Calu3 (cell line): Measurements from ENCODE around the gene DAPK2. TPM values are rescaled to one million over a fixed set of nuclear protein-coding genes. Genes with fewer than 3 reads are reported as not detected.
"Not testable (repeated sequence)": the region's sequence is repeated elsewhere in the genome, so short reads cannot be mapped to it uniquely, and the experiment has no call there.

Experiments
- BruUV-seq: library from RNA; stranded (reverse); fragments of 400-500 nt; replicated peaks from 2 replicates; lab custom pipeline; 2021; lab: Mats Ljungman, UMichigan
- CTCF ChIA-PET: fragments of 300-600 bp; sonication (Branson Sonifier 250); formaldehyde crosslinking; loops from one replicate; lab custom pipeline; 2022; ENCODE audit warnings: antibody characterized with exemption; lab: Charles Lee
- DNase-seq: peaks from one replicate; pipeline ENCODE4 v3.0.0; 2022
- H3K27ac Mint-ChIP-seq: one replicate; pipeline ENCODE4 v1.8.0; 2022; ENCODE audit warnings: mixed read lengths; ENCODE audit not compliant: unreplicated experiment
- H3K27me3 Mint-ChIP-seq: one replicate; pipeline ENCODE4 v1.8.0; 2022; ENCODE audit warnings: mixed read lengths; ENCODE audit not compliant: unreplicated experiment
- H3K36me3 Mint-ChIP-seq: one replicate; pipeline ENCODE4 v1.8.0; 2022; ENCODE audit warnings: mild to moderate bottlenecking, moderate library complexity, mixed read lengths; ENCODE audit not compliant: insufficient read depth, unreplicated experiment
- H3K4me1 Mint-ChIP-seq: one replicate; pipeline ENCODE4 v1.8.0; 2022; ENCODE audit warnings: mild to moderate bottlenecking, low read depth, mixed read lengths; ENCODE audit not compliant: unreplicated experiment
- H3K4me3 Mint-ChIP-seq: one replicate; pipeline ENCODE4 v1.8.0; 2022; ENCODE audit warnings: mild to moderate bottlenecking, low read depth, moderate library complexity, mixed read lengths; ENCODE audit not compliant: unreplicated experiment
- H3K9me3 Mint-ChIP-seq: one replicate; pipeline ENCODE4 v1.8.0; 2022; ENCODE audit warnings: low read depth, mixed read lengths; ENCODE audit not compliant: unreplicated experiment
- CTCF ChIP-seq: fragments of 200-600 bp; IDR thresholded peaks from one replicate; pipeline ENCODE4 v1.8.0; 2022; ENCODE audit warnings: antibody characterized with exemption; ENCODE audit not compliant: unreplicated experiment
- intact Hi-C: fragments of 100-400 bp; cut with micrococcal nuclease; formaldehyde crosslinking; loops from one replicate; pipeline ENCODE4 v1.10.0; 2022; ENCODE audit not compliant: unreplicated experiment
- total RNA-seq: library from RNA; stranded (reverse); gene quantifications from 2 replicates; pipeline ENCODE4 v1.2.3, GENCODE V29; 2022

The DAPK2 gene
- total RNA-seq, 1 experiment from 2014 or later: 1.1 TPM

GRCh38 chr15:63902671-63903035 lies 143.6 kb downstream of the DAPK2 start:
- no peaks in the 10 kb centered on the region for H3K9me3 Mint-ChIP-seq
- CTCF ChIA-PET: no interaction called here
- peaks cover 5% of the 10 kb centered on the region for H3K36me3 Mint-ChIP-seq
- no peak overlapping the region for H3K4me3 Mint-ChIP-seq
- DNase-seq: no peak
- BruUV-seq: no TSS peak
- intact Hi-C loops: no loop called here
- H3K27me3 Mint-ChIP-seq: peaks cover 24% of the 10 kb centered on the region
- no peak for TF ChIP-seq CTCF
- no peak overlapping the region for H3K27ac Mint-ChIP-seq
- peaks cover 1% of the 10 kb centered on the region for H3K4me1 Mint-ChIP-seq

GRCh38 chr15:63901912-63902670 lies 144.2 kb downstream of the DAPK2 start:
- Mint-ChIP-seq H3K4me3 (no peak overlapping the region), H3K4me1 (peaks cover 7% of the 10 kb centered on the region), H3K27me3 (peaks cover 18% of the 10 kb centered on the region), H3K36me3 (peaks cover 5% of the 10 kb centered on the region), H3K9me3 (no peaks in the 10 kb centered on the region), H3K27ac (no peak overlapping the region)
- CTCF ChIA-PET: interaction anchor here (0.6 kb wide), 2 partner anchors 52 to 197 kb away, joined by 3 to 5 read pairs; no protein-coding TSS in a partner anchor
- intact Hi-C loops: no loop called here
- no peak for DNase-seq
- TF ChIP-seq CTCF: no peak
- BruUV-seq: no TSS peak

- no peak for DNase-seq
- Mint-ChIP-seq H3K9me3 (no peaks in the 10 kb centered on the region), H3K36me3 (peaks cover 5% of the 10 kb centered on the region), H3K4me1 (peaks cover 21% of the 10 kb centered on the region), H3K27ac (no peak overlapping the region), H3K27me3 (peaks cover under 1% of the 10 kb centered on the region), H3K4me3 (no peak overlapping the region)
- no TSS peak for BruUV-seq
- TF ChIP-seq CTCF: no peak
- CTCF ChIA-PET: interaction anchor here (0.6 kb wide), 1 partner anchor 390 kb away, joined by 3 read pairs; no protein-coding TSS in a partner anchor
- intact Hi-C loops: no loop called here
Measured at GRCh38 chr15:63900306-63900705, 146.0 kb downstream of the DAPK2 start.

GRCh38 chr15:63899606-63900005 lies 146.7 kb downstream of the DAPK2 start:
- H3K4me3 Mint-ChIP-seq, intact Hi-C loops, H3K27me3 Mint-ChIP-seq, H3K9me3 Mint-ChIP-seq, H3K36me3 Mint-ChIP-seq, BruUV-seq, H3K27ac Mint-ChIP-seq, DNase-seq, CTCF ChIA-PET: not testable (repeated sequence)
- H3K4me1 Mint-ChIP-seq: peaks cover 21% of the 10 kb centered on the region

GRCh38 chr15:63899193-63899592 lies 147.1 kb downstream of the DAPK2 start:
- Mint-ChIP-seq H3K27ac (no peak overlapping the region), H3K4me1 (peaks cover 21% of the 10 kb centered on the region), H3K4me3 (no peak overlapping the region), H3K27me3 (no peaks in the 10 kb centered on the region), H3K36me3 (peaks cover 5% of the 10 kb centered on the region), H3K9me3 (no peaks in the 10 kb centered on the region)
- TF ChIP-seq CTCF: no peak
- DNase-seq: no peak
- intact Hi-C loops: no loop called here
- CTCF ChIA-PET: no interaction called here
- BruUV-seq: no TSS peak
